ELR (cell line): ENCODE measurements around the gene IFI27L1.
"Not testable (repeated sequence)": the region's sequence is repeated elsewhere in the genome, so short reads cannot be mapped to it uniquely, and the experiment has no call there.

Experiments
- DNase-seq: peaks from one replicate; pipeline ENCODE4 v3.0.0-alpha.2; 2015; ENCODE audit warnings: low read depth

The IFI27L1 gene

GRCh38 chr14:94048691-94049624 is 32.2 kb upstream of the IFI27L1 start:
- DNase-seq = no peak

GRCh38 chr14:94049625-94050023 is 31.5 kb upstream of the IFI27L1 start:
- DNase-seq = no peak

GRCh38 chr14:94050231-94050880 is 30.8 kb upstream of the IFI27L1 start:
- DNase-seq = no peak

GRCh38 chr14:94051115-94051514 is 30.0 kb upstream of the IFI27L1 start:
- peak; percentile 59 for DNase-seq

- DNase-seq = no peak
Observed at GRCh38 chr14:94051779-94052178, 29.3 kb upstream of the IFI27L1 start.

- DNase-seq = no peak
Observed at GRCh38 chr14:94052199-94052598, 28.9 kb upstream of the IFI27L1 start.

DNA sequence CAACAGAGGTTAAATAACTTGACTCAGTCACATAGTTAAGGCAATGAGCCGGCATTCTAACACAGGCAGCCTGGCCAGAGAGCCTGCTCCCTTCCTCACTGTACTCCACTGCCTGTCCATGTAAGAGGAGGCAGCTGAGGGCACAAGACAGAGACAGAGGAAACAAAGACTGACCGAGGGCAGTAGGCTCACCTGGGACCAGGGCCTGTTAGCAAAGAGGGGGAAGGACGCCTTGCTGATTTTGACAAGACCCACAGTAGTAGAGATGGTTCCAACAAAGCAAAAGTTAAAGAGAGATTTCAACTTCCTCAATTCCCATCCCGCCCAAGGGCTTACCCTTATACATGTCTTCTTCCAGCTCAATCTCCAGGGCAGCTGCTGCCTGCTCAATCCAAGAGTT is 28.4 kb upstream of the IFI27L1 start:
- no peak for DNase-seq

GRCh38 chr14:94054401-94054800 is 26.7 kb upstream of the IFI27L1 start:
- DNase-seq = no peak

DNA sequence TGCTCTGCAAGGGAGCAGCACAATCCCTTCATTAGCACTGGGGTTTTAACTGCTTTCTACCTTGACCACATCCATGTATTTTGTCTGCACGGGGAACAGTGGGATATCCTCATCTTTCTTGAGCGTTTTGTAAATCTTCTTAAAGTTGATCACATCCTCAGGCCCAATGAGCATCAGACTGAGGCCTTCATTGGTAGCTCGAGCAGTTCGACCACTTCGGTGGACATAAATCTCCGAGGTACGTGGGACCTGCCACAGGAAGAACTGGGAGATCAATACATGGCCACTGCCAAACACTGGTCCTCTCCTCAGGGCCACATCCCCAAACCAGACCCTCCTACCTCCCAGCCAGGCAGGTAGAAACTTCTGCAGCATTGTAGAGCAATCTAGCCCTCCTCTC is 26.2 kb upstream of the IFI27L1 start:
- no peak for DNase-seq

DNA sequence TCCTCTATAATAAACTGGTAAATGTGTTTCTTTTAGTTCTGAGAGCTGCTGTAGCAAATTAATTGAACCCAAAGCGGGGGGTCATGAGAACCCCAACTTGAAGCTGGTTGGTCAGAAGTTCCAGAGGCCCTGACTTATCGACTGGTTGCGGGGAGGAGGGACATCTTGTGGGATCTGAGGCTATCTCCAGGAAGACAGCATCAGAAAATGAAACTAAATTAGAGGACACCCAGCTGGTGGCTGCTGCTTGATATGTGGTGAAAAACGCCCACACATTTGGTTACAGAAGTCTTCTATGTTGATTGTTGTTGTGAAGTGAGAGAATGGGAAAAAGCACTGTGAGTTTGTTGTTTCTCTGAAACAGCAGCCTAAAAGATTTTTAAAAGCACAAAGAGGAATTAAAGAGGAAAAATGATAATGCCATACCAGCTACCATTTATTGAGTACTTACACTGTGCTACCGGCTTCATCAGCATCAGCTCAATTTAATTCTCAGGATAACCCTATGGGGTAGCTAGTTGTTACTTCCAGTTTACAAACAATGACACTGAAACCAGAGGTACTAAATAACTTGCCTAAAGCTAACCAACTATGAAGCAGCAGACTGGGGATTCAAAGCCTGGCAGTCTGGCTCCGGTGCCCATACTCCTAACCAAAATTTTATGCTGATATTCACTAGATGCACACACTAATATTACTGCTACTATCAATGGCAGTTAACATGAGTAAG is 24.4 kb upstream of the IFI27L1 start:
- DNase-seq = no peak

DNA sequence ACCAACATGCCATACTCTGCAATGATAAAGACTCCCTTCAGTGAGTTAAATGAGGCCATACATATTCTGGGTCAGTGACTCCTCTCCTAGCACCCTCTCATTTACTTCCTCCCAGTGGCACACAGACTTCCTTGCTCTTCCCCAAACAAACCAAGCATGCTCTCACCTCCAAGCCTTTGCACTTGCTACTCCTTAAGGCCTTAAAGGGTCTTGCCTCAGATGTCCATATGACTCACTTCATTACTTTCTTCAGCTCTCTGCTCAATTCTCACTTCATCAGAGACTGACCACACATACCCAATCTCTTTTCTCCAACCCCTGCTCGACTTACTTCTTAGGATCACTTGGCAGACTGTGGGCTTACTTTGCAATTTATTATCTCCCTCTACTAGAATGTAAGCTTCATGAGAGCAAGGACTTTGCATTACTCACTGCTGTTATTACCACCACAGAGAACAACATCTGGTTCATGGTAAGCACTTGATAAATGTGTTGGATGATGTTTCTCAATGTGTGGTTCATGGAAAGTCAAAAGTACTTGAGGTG is 22.9 kb upstream of the IFI27L1 start:
- no peak for DNase-seq

GRCh38 chr14:94058674-94059138 is 22.4 kb upstream of the IFI27L1 start:
- DNase-seq = no peak

- no peak for DNase-seq
Observed at GRCh38 chr14:94059998-94060397, 21.1 kb upstream of the IFI27L1 start.

- peak; percentile 61 for DNase-seq
Observed at GRCh38 chr14:94062344-94062940, 18.7 kb upstream of the IFI27L1 start.

GRCh38 chr14:94066089-94066676 is 14.9 kb upstream of the IFI27L1 start:
- no peak for DNase-seq

GRCh38 chr14:94072076-94072475 is 9.0 kb upstream of the IFI27L1 start:
- DNase-seq = not testable (repeated sequence)

DNA sequence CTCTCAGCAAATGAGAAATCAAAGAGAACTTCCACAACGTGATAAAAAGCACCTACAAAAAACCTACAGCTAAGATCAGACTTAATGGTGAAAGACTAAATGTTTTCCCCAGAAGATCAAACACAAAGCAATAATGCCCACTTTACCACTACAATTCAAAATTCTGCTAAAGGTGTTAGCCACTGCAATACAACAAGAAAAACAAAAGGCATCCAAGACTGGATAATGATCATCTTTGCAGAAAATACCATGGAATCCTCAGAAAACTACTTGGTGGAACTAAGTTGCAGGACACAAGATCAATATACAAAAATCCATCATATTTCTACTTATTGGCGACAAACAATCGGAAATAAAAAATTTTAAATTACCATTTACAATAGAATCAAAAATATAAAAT is 6.6 kb upstream of the IFI27L1 start:
- DNase-seq = no peak

DNA sequence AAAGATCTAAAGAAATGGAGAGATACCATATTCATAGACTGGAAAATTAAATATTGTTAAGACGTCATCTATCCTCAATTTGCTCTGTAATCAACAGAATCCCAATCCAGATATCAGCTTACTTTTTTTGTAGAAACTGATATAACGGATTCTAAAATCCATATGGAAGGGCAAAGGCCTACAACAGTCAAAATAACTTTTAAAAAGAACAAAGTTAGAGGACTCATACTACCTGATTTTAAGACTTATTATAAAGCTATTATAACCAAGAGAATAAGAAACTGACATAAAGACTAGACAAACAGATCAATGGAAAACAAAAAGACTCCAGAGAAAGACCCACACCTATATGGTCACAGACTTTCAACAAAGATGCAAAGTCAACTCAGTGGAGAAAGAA is 6.1 kb upstream of the IFI27L1 start:
- no peak for DNase-seq

DNA sequence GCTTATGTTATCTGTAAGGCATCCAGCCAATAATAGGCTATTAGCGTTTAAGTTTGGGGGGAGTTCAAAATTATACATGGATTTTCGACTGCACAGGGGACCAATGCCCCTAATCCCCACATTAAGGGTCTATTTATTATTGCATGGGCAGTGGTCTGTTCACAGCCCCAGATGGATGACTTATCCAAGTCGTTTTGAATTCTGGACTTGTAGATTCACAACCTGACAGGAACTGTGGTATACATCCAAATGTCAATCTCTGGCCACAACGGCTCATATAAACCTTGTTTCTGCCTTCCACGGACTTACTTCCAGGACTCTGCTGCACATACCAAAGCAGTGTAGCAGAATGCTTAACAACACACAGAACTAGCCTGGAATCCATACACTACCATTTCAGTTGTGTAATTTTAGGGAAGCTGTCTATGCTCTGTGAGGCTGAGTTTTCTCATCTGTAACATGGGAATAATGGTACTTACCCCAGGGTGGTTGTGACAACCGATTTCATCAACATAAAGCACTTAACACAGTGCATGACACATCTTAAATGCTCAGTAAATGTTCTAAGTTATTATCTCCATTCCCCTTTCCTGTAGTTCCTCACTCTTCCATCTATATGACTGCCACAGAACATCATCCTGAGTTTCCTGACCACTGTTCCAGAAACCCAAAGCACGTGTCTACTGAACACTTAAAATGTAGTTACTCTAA is 3.8 kb upstream of the IFI27L1 start:
- DNase-seq = no peak

DNA sequence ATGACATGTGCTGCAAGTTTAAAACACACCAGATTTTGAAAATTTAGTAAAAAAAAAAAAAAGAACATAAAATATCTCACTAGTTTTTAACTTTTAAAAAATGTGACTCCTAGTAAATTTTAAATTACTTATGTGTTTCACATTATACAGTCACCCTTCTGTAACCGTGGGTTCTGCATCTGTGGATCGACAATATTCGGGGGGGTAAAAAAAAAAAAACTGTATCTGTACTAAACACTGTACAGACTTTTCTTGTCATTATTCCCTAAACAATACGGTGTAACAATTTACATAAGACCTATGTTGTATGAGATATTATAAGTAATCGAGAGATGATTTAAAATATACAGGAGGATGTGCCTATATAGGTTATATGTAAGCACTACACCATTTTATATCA is 3.3 kb upstream of the IFI27L1 start:
- DNase-seq = no peak
